HepG2 (cell line): ENCODE data around the gene SYTL1. TPM values are rescaled to one million over a fixed set of nuclear protein-coding genes. Genes with fewer than 3 reads are reported as not detected.
A peak's percentile ranks its signal among the peaks of the same experiment; 100 is the strongest.

Source experiments
- ATF7 ChIP-seq, 2 experiments: fragments of 450-650 bp in 1 of 2; sonication (generic) in 1 of 2; formaldehyde crosslinking in 1 of 2; IDR thresholded peaks; 2 replicates each; pipeline versions ENCODE4 v1.4.0 to v1.6.1; 2016 to 2020; ENCODE audit warnings: antibody characterized with exemption in 1 of 2, mild to moderate bottlenecking in 1 of 2, missing genetic modification reagents in 1 of 2
- CBX1 ChIP-seq: IDR thresholded peaks from one replicate; pipeline ENCODE4 v1.6.1; 2016; ENCODE audit warnings: antibody characterized with exemption, low read depth
- DZIP1 ChIP-seq: sonication (generic); formaldehyde crosslinking; IDR thresholded peaks from 2 replicates; pipeline ENCODE4 v1.5.0; 2020; ENCODE audit warnings: mild to moderate bottlenecking, missing genetic modification reagents
- EED ChIP-seq: sonication (generic); formaldehyde crosslinking; IDR thresholded peaks from 2 replicates; pipeline ENCODE4 v1.5.0; 2020; ENCODE audit warnings: mild to moderate bottlenecking, missing genetic modification reagents
- ETV6 ChIP-seq: sonication (generic); formaldehyde crosslinking; conservative IDR thresholded peaks from 2 replicates; pipeline ENCODE4 v1.4.0; 2020; ENCODE audit warnings: missing genetic modification reagents
- KMT2B ChIP-seq: IDR thresholded peaks from 2 replicates; pipeline ENCODE4 v1.6.1; 2016; ENCODE audit warnings: missing genetic modification reagents, missing compliant biosample characterization
- MAFF ChIP-seq: IDR thresholded peaks from 2 replicates; pipeline ENCODE4 v1.6.1; 2011; ENCODE audit warnings: low read depth, low read length, improper control_type of control experiment
- MXD4 ChIP-seq: IDR thresholded peaks from 2 replicates; pipeline ENCODE4 v1.6.1; 2016; ENCODE audit warnings: mild to moderate bottlenecking, missing biosample characterization, missing genetic modification reagents
- PHF5A ChIP-seq: IDR thresholded peaks from one replicate; pipeline ENCODE4 v1.6.1; 2018; ENCODE audit warnings: low read depth, missing genetic modification reagents; ENCODE audit not compliant: unreplicated experiment
- SAP130 ChIP-seq: IDR thresholded peaks from 2 replicates; pipeline ENCODE4 v1.6.1; 2016; ENCODE audit warnings: low read depth
- SCMH1 ChIP-seq: sonication (generic); formaldehyde crosslinking; IDR thresholded peaks from 2 replicates; pipeline ENCODE4 v1.9.0; 2021; ENCODE audit warnings: missing genetic modification reagents, mild to moderate bottlenecking, borderline replicate concordance
- SMC3 ChIP-seq: IDR thresholded peaks from 2 replicates; pipeline ENCODE4 v1.6.1; 2011; ENCODE audit warnings: low read length, improper control_type of control experiment
- SYNCRIP ChIP-seq: fragments of 200-400 bp; formaldehyde crosslinking; IDR thresholded peaks from 2 replicates; pipeline ENCODE4 v1.6.1; 2018; ENCODE audit warnings: mild to moderate bottlenecking, low read depth, low read length; ENCODE audit not compliant: insufficient read depth
- THAP8 ChIP-seq: sonication (generic); formaldehyde crosslinking; IDR thresholded peaks from 2 replicates; pipeline ENCODE4 v1.5.1; 2020; ENCODE audit warnings: missing genetic modification reagents, mild to moderate bottlenecking, borderline replicate concordance
- ZFX ChIP-seq: sonication (generic); formaldehyde crosslinking; IDR thresholded peaks from 2 replicates; pipeline ENCODE4 v1.4.0; 2020; ENCODE audit warnings: mild to moderate bottlenecking, low read depth, missing genetic modification reagents, moderate library complexity
- ZNF12 ChIP-seq: sonication (generic); formaldehyde crosslinking; IDR thresholded peaks from 2 replicates; pipeline ENCODE4 v1.5.0; 2020; ENCODE audit warnings: missing genetic modification reagents
- ZNF674 ChIP-seq: sonication (generic); formaldehyde crosslinking; IDR thresholded peaks from 2 replicates; pipeline ENCODE4 v1.5.0; 2020; ENCODE audit warnings: low read depth, mild to moderate bottlenecking, missing genetic modification reagents
- ZNF761 ChIP-seq: sonication (generic); formaldehyde crosslinking; conservative IDR thresholded peaks from 2 replicates; pipeline ENCODE4 v1.4.0; 2020; ENCODE audit warnings: mild to moderate bottlenecking, missing genetic modification reagents
- polyA plus RNA-seq, 8 experiments: library from polyadenylated mRNA; depleted of rRNA in 3 of 8; stranded (reverse) in 7 of 8; unstranded in 1 of 8; fragments of >200 nt; fragmentation: Illumina TruSeq in 4 of 8; extraction: Trizol in 4 of 8; gene quantifications; 2 replicates each; pipeline versions ENCODE4 v1.2.1 to v1.2.3, GENCODE V29; 2011 to 2016; ENCODE audit warnings: low read depth in 4 of 8, missing spikeins in 1 of 8, mixed read lengths in 1 of 8; ENCODE audit not compliant: insufficient read depth in 1 of 8
- total RNA-seq, 5 experiments: library from RNA; depleted of rRNA; stranded (reverse); fragments of >200 nt; fragmentation: Illumina TruSeq; extraction: Trizol; gene quantifications; 2 replicates each; pipeline ENCODE4 v1.2.3, GENCODE V29; 2016; ENCODE audit warnings: low read depth in 1 of 5
- TF ChIP-seq, protein P1 (sequence below): sonication (generic); formaldehyde crosslinking; IDR thresholded peaks from 2 replicates; pipeline ENCODE4 v1.5.1; 2020; ENCODE audit warnings: missing genetic modification reagents, mild to moderate bottlenecking, borderline replicate concordance
- TF ChIP-seq, protein P2 (sequence below): sonication (generic); formaldehyde crosslinking; conservative IDR thresholded peaks from 2 replicates; pipeline ENCODE4 v1.4.0; 2020; ENCODE audit warnings: missing genetic modification reagents
- TF ChIP-seq, protein P3 (sequence below): sonication (generic); formaldehyde crosslinking; IDR thresholded peaks from 2 replicates; pipeline ENCODE4 v1.4.0; 2020; ENCODE audit warnings: mild to moderate bottlenecking, missing genetic modification reagents

SYTL1 gene
- total and polyA plus RNA-seq, 2 of the 13 experiments (the other 11 are each of a cell fraction or from before 2014, with no cell fraction given) = 11.1 to 17.8 TPM

DNA sequence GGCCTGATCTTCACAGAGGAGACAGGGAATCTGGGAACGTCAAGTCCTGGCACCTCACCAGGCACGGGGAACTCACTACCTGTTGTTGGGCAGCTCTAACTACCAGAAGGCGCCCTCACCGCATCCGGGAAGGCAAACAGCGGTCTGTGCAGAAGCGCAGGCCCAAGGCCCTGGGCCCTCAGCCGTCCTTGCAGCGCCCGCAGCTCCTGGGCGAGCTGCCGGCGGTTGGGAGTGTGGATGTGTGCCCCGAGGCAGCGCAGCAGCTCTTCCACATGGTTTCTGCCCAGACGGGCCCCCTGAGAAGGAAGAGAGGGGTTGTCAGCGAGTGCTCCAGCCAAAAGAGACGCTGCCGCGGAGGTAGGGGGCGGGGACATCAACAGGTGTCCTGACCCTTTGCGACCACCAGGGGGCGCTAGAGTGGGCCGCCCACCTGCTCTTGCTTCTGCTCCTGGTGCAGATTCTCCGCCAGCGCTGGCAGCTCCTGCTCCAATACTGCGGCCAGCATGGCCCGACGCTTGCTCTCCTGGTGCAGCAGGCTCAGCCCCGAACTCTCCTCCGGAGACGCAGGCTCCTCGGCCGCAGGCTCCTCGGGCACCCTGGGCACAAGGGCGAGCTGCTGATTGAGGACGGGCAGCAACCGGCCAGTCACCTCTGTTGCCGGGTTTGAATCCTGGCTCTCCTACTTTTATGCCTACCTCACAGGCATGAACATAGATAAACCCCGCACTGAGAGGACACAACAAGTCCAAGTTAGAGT is 15.6 kb downstream of the SYTL1 start (continued):
- TF ChIP-seq EED (CRISPR knock-in tag) (peak; percentile 45; the same call in 1 of the 2 replicates), ZNF674 (CRISPR knock-in tag) (no peak), DZIP1 (CRISPR knock-in tag) (no peak), THAP8 (CRISPR knock-in tag) (no peak), PHF5A (CRISPR knock-in tag) (peak; percentile 41), CBX1 (no peak), KMT2B (no peak), ZNF761 (CRISPR knock-in tag) (no peak), SCMH1 (CRISPR knock-in tag) (no peak), SYNCRIP (no peak), ETV6 (CRISPR knock-in tag) (no peak), ATF7 (IDR thresholded peaks at IDR 0.05) (no peak), ATF7 (CRISPR knock-in tag; IDR thresholded peaks at IDR 0.05) (no peak), MAFF (no peak), SMC3 (peak; percentile 38), ZNF12 (CRISPR knock-in tag) (no peak), SAP130 (CRISPR knock-in tag) (peak; percentile 31; the same call in 1 of the 2 replicates), ZFX (CRISPR knock-in tag) (peak; percentile 36), MXD4 (no peak; the same call in 1 of the 2 replicates)
- TF ChIP-seq, protein P1, sequence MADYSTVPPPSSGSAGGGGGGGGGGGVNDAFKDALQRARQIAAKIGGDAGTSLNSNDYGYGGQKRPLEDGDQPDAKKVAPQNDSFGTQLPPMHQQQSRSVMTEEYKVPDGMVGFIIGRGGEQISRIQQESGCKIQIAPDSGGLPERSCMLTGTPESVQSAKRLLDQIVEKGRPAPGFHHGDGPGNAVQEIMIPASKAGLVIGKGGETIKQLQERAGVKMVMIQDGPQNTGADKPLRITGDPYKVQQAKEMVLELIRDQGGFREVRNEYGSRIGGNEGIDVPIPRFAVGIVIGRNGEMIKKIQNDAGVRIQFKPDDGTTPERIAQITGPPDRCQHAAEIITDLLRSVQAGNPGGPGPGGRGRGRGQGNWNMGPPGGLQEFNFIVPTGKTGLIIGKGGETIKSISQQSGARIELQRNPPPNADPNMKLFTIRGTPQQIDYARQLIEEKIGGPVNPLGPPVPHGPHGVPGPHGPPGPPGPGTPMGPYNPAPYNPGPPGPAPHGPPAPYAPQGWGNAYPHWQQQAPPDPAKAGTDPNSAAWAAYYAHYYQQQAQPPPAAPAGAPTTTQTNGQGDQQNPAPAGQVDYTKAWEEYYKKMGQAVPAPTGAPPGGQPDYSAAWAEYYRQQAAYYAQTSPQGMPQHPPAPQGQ = no peak
- TF ChIP-seq, protein P2, sequence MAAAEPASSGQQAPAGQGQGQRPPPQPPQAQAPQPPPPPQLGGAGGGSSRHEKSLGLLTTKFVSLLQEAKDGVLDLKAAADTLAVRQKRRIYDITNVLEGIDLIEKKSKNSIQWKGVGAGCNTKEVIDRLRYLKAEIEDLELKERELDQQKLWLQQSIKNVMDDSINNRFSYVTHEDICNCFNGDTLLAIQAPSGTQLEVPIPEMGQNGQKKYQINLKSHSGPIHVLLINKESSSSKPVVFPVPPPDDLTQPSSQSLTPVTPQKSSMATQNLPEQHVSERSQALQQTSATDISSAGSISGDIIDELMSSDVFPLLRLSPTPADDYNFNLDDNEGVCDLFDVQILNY (CRISPR knock-in tag) = no peak
- TF ChIP-seq, protein P3, sequence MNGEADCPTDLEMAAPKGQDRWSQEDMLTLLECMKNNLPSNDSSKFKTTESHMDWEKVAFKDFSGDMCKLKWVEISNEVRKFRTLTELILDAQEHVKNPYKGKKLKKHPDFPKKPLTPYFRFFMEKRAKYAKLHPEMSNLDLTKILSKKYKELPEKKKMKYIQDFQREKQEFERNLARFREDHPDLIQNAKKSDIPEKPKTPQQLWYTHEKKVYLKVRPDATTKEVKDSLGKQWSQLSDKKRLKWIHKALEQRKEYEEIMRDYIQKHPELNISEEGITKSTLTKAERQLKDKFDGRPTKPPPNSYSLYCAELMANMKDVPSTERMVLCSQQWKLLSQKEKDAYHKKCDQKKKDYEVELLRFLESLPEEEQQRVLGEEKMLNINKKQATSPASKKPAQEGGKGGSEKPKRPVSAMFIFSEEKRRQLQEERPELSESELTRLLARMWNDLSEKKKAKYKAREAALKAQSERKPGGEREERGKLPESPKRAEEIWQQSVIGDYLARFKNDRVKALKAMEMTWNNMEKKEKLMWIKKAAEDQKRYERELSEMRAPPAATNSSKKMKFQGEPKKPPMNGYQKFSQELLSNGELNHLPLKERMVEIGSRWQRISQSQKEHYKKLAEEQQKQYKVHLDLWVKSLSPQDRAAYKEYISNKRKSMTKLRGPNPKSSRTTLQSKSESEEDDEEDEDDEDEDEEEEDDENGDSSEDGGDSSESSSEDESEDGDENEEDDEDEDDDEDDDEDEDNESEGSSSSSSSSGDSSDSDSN (CRISPR knock-in tag) = no peak
